GM10847 (cell line): ENCODE data around the gene C6orf89.

ENCODE experiments used
- POLR2A ChIP-seq: IDR thresholded peaks from 2 replicates; pipeline ENCODE4 v1.6.1; 2011; ENCODE audit not compliant: insufficient read length; ENCODE audit errors: extremely low read depth

The C6orf89 gene

GRCh38 chr6:36940027-36940426 lies 54.3 kb downstream of the C6orf89 start:
- no peak for TF ChIP-seq POLR2A

GRCh38 chr6:36944650-36945049 lies 58.9 kb downstream of the C6orf89 start:
- TF ChIP-seq POLR2A, result no peak

- no peak for TF ChIP-seq POLR2A
These were observed 59.5 kb downstream of the C6orf89 start for GRCh38 chr6:36945301-36945700.

GRCh38 chr6:36946526-36946925 lies 60.8 kb downstream of the C6orf89 start:
- no peak for TF ChIP-seq POLR2A

GRCh38 chr6:36947570-36948351 lies 62.0 kb downstream of the C6orf89 start:
- no peak for TF ChIP-seq POLR2A

- TF ChIP-seq POLR2A, result no peak
These were observed 63.9 kb downstream of the C6orf89 start for GRCh38 chr6:36949636-36950035.

- TF ChIP-seq POLR2A, result no peak
These were observed 68.1 kb downstream of the C6orf89 start for GRCh38 chr6:36953931-36954261.

- no peak for TF ChIP-seq POLR2A
These were observed 68.6 kb downstream of the C6orf89 start, which contains the start of gene PI16 for GRCh38 chr6:36954262-36954931. Gene PI16 (plus strand): TSS chr6:36954738. CDS start chr6:36954761, 23 bp downstream.

- TF ChIP-seq POLR2A, result no peak
These were observed 69.4 kb downstream of the C6orf89 start for GRCh38 chr6:36955136-36955535.

- no peak for TF ChIP-seq POLR2A
These were observed 70.1 kb downstream of the C6orf89 start for GRCh38 chr6:36955671-36956445.

- no peak for TF ChIP-seq POLR2A
These were observed 70.7 kb downstream of the C6orf89 start for GRCh38 chr6:36956446-36956820.

GRCh38 chr6:36957773-36958271 lies 72.1 kb downstream of the C6orf89 start:
- no peak for TF ChIP-seq POLR2A

GRCh38 chr6:36958775-36959554 lies 73.2 kb downstream of the C6orf89 start:
- TF ChIP-seq POLR2A, result no peak

GRCh38 chr6:36959555-36960250 lies 74.0 kb downstream of the C6orf89 start:
- no peak for TF ChIP-seq POLR2A
